NOMO-1 (cell line): ENCODE data around the gene ETNK2.

Experiments
- DNase-seq, 2 experiments: peaks; one replicate each; lab custom pipeline; 2025; ENCODE audit not compliant: unreplicated experiment in 2 of 2; lab: John Stamatoyannopoulos, UW

The ETNK2 gene

GRCh38 chr1:204177133-204177532 is 25.3 kb upstream of the ETNK2 start:
- peak; percentile 6 to 21 for DNase-seq

DNA sequence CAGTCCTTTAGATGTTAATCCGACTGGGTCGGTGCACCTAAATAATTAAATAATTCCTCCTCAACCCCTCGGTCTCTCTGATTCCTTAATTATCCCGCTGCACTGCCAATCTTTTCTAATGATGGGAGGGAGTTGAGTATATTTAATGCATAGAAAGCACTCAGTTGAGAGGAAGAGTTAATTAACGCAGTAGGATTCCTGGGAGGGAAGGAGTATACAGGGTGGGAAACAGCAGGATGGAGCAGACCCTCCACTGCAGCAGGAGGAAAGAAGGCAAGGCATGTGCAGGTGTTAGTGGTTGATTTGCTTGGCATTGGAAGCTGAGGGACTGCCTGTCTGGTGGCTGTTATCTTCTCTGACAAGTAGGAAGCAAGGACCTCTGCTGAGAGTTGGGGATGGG is 24.2 kb upstream of the ETNK2 start:
- no peak for DNase-seq

DNA sequence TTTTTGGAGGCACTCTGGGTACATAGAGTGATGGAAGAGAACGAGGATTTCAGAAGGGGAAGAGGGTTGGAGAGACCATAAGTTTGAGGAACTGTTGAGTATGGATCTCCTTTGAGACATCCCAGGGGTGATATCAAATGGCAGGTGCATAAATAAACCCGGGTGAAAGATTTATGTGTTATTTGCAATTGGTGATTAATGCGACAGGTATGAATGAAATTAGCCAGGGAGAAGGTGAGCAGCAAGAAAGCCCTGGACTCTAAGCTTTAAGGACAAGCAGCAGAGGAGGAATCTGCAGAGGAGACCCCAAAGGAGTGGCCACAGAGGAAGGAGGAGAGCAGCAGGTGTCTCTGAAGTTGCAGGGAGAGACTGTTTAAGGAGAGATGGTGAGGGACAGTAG is 23.1 kb upstream of the ETNK2 start:
- no peak for DNase-seq

GRCh38 chr1:204172404-204173029 is 20.7 kb upstream of the ETNK2 start:
- DNase-seq = no peak

- DNase-seq = peak; percentile 17 to 38
Observed at GRCh38 chr1:204171751-204172178, 19.9 kb upstream of the ETNK2 start.

GRCh38 chr1:204170494-204171155 is 18.8 kb upstream of the ETNK2 start:
- no peak for DNase-seq

GRCh38 chr1:204169858-204170257 is 18.0 kb upstream of the ETNK2 start:
- no peak for DNase-seq

GRCh38 chr1:204167730-204168129 is 15.9 kb upstream of the ETNK2 start:
- no peak for DNase-seq

DNA sequence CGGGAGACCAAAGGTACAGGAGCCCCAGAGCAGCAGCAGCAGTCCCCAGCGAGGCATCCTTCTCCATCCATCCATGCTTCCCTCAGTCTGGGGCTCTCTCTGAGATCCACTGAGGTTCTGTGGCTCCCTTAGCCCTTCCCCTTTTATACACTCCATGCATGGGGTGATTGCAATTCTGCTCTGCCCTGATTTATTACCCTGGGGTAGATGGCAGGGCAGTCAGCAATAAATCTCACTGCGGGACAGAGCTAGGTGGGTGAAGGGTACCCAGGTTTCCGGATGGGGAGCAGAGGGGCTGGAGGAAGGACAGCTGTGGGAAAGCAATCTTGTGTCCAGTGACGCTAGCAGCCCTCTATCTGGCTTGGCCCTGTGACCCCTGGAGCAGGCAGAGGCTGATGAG is 14.4 kb upstream of the ETNK2 start, which contains the start of gene REN:
REN (minus strand) TSS at position 119 of the 400 bp plus-strand sequence; CDS start at position 75, 44 bp downstream.
- no peak for DNase-seq

- DNase-seq = peak; percentile 34 to 62
Observed at GRCh38 chr1:204162494-204163074, 10.7 kb upstream of the ETNK2 start.

- DNase-seq = no peak
Observed at GRCh38 chr1:204161609-204162493, 10.0 kb upstream of the ETNK2 start.

DNA sequence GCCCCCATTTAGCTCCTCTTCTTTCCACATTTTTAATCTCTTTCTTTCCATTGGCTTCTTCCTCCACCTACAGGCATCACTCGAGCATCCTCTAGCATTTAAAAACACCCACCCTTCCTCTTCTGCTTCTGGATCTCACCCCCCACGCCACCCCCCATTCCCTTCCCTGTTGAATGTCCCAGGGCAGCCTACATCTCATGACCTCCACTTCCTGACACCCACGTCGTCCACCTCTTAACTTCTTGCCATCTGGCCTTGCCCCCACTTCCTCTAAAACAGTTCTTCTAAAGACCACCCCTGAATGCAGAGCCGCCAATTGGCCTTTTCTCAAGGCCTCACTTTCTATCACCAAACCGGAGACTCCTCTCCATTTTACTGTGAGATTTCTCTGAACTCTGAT is 6.1 kb upstream of the ETNK2 start:
- no peak for DNase-seq

DNA sequence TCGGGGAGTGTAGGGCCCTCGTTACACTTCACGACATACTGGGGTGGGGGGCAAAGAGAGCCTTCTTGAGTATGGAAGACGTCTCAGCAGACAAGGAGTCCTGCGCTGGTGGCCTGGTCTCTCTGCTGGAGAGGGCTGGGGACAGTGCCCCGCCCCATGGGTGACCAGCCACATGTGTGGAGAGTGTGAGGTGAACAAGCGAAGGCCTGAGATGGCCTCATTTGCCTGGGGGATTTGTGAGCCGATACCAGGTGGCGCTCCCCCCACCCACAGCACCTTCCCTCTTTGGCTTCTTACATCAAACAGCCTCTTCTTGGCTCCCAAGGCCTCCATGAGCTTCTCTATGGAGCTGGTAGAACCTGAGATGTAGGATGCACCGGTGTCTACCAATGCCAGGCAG is 4.0 kb upstream of the ETNK2 start:
- no peak for DNase-seq

- DNase-seq = no peak
Observed at GRCh38 chr1:204154568-204155255, 2.9 kb upstream of the ETNK2 start.

DNA sequence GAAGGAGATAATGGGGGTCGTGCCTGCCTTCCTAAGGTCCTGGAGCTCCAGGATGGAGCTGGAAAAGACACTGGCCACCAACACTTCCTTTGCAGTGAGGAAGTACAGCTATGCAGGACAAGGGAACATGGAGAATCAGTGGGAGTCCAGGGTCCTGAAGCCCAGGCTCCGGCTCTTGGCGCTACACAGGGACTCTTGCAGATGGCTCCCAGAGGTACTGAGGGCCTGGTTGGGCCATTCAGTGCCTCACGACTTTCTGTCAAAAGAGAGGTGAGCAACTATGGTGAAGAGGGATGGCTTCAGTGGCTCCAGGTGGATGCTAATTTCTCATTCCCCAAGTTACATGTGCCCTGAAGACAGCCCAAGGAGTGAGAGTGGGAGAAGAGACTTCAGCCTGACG is 1.8 kb upstream of the ETNK2 start:
- DNase-seq = no peak

- no peak for DNase-seq
Observed at GRCh38 chr1:204152310-204153044, 633 bp upstream of the ETNK2 start.

GRCh38 chr1:204150702-204151551 is 917 bp downstream of the ETNK2 start:
- DNase-seq = no peak

GRCh38 chr1:204149635-204150565 is 1.9 kb downstream of the ETNK2 start:
- no peak for DNase-seq
